Keratinocyte (primary cell): ENCODE measurements around the gene CTTNBP2.

Source experiments
- CTCF ChIP-seq, 3 experiments: IDR thresholded peaks in 1 of 3; conservative IDR thresholded peaks in 1 of 3; optimal IDR thresholded peaks in 1 of 3; 2 replicates in 2 of 3; 3 replicates in 1 of 3; pipeline versions ENCODE3 to v1.5.1; 2011; ENCODE audit warnings: low read length in 3 of 3, mild to moderate bottlenecking in 3 of 3, moderate library complexity in 2 of 3, control low read depth in 1 of 3, inconsistent platforms in 1 of 3; ENCODE audit not compliant: insufficient read depth in 2 of 3; ENCODE audit errors: extremely low read depth in 1 of 3
- EZH2 ChIP-seq: IDR thresholded peaks from one replicate; pipeline ENCODE4 v1.6.1; 2012; ENCODE audit warnings: inconsistent platforms, mild to moderate bottlenecking, low read length, moderate library complexity

GRCh38 chr7:117888627-117889026 is 15.4 kb upstream of the CTTNBP2 start:
- TF ChIP-seq EZH2 (no peak), CTCF (optimal IDR thresholded peaks at IDR 0.05 in 1 of 3, IDR thresholded peaks at IDR 0.05 in 1 of 3, conservative IDR thresholded peaks at IDR 0.05 in 1 of 3; ENCODE audit: extremely low read depth in 1 of 3, insufficient read depth in 2 of 3, low read length in 3 of 3) (no peak)
